ENCODE data around the gene ZNF25.

Gene ZNF25

DNA sequence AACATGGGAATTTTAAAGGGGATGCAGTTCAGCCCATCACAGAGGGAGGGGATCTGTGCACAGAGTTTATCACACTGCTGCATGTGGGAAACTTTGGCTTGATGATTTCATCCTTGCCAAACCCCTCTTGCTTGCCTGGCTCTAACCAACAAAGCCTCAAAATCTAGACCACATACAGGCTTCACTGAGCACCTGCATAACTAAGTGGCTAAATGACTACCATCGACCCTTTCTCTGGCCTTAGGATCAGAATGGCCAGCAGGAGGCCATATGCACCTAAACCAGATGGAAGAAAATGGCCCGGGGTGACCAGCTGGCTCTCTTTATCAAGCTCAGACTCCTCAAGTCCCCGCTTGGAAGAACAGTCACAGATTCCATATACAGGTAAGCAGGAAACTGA, 15.6 kb upstream of the ZNF25 start:
- H3K4me1 ChIP-seq (ENCODE audit: insufficient read depth, low read length) = no peaks in the 10 kb centered on the region
- H3K27ac ChIP-seq (ENCODE audit: low read length) = no peak overlapping the region
- no peaks in the 10 kb centered on the region for H3K36me3 ChIP-seq (ENCODE audit: insufficient read depth, low read depth, low read length)
- H3K9me3 ChIP-seq (ENCODE audit: insufficient read depth, low read depth, low read length) = peaks cover 44% of the 10 kb centered on the region; the same call in 1 of the 2 replicates
- no peak overlapping the region for H3K4me3 ChIP-seq (ENCODE audit: low read length)
- no peak overlapping the region for H3K9ac ChIP-seq (ENCODE audit: low read depth, low read length)
- no peaks in the 10 kb centered on the region for H3K27me3 ChIP-seq (ENCODE audit: insufficient read depth, low read length)

DNA sequence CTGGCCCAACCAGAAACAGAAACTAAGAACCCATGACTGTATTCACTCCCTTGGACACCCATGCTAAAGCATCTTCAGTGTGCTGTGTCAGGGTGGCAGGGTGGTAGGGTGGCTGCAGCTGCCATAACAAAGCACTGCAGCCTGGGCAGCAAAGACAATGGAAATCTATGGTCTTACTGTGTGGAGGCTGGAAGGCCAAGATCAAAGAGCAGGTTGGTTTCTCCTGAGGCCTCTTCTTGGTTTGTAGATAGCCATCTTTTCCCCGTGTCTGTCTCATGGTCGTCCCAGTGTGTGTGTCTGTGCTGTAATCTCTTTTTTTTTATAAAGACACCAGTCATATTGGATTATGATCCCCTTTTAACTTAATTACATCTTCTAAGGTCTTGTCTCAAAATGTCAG, 15.2 kb upstream of the ZNF25 start:
- Histone ChIP-seq H3K27me3 (ENCODE audit: insufficient read depth, low read length) (no peaks in the 10 kb centered on the region), H3K4me3 (ENCODE audit: low read length) (no peak overlapping the region), H3K4me1 (ENCODE audit: insufficient read depth, low read length) (no peaks in the 10 kb centered on the region), H3K27ac (ENCODE audit: low read length) (no peak overlapping the region), H3K9ac (ENCODE audit: low read depth, low read length) (no peak overlapping the region), H3K36me3 (ENCODE audit: insufficient read depth, low read depth, low read length) (no peaks in the 10 kb centered on the region), H3K9me3 (ENCODE audit: insufficient read depth, low read depth, low read length) (peaks cover 47% of the 10 kb centered on the region; the same call in 1 of the 2 replicates)

DNA sequence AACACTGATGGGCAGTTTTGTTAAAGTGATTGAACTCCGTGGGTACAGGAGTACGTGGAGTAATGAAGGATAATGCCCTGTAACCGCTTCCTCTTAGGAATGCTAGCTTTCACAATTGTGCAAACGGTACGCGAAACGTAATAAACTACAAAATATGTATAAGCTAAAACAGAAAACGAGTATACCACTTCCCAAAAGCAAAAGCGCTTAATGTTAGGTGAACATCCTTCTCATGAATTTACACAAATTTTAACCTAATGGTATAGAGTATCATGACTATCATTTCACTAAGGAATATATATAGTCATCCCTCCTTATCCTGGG, 395 bp upstream of the ZNF25 start:
- Histone ChIP-seq H3K4me3 (ENCODE audit: low read length) (peak overlapping the region; percentile 37; the same call in 1 of the 2 replicates), H3K9me3 (ENCODE audit: insufficient read depth, low read depth, low read length) (peaks cover 6% of the 10 kb centered on the region; the same call in 1 of the 2 replicates), H3K9ac (ENCODE audit: low read depth, low read length) (no peak overlapping the region), H3K4me1 (ENCODE audit: insufficient read depth, low read length) (no peaks in the 10 kb centered on the region), H3K27ac (ENCODE audit: low read length) (no peak overlapping the region), H3K27me3 (ENCODE audit: insufficient read depth, low read length) (no peaks in the 10 kb centered on the region), H3K36me3 (ENCODE audit: insufficient read depth, low read depth, low read length) (no peaks in the 10 kb centered on the region)

DNA sequence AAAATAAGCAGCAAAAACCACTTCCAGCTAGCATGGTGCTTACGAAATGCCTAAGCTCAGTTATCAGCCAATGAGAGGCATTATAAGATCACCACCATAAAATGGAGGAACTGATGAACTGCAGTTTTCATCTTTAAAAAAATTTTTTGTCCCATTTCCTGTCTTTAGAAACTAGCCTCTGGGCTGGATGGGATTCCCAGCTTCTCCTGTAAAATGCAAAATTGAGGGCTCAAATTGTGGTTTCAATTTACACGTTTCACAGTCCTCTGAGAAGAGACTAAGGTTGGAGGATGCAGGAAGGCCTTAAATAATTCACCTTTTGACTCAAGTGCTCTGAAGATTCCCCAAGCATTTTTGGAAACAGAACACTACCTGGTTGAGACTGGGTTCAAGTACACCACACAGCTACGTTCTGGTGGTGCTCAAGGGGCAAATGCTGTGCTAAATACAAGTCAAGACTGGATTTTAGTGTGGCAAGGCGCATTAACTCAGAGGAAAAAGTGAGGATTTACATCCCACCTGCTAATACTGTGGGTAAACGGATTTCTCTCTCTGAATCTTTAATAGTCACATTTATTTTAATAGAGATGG, 951 bp downstream of the ZNF25 start:
- no peaks in the 10 kb centered on the region for H3K4me1 ChIP-seq (ENCODE audit: insufficient read depth, low read length)
- peak overlapping the region; percentile 20 for H3K27ac ChIP-seq (ENCODE audit: low read length)
- no peaks in the 10 kb centered on the region for H3K27me3 ChIP-seq (ENCODE audit: insufficient read depth, low read length)

DNA sequence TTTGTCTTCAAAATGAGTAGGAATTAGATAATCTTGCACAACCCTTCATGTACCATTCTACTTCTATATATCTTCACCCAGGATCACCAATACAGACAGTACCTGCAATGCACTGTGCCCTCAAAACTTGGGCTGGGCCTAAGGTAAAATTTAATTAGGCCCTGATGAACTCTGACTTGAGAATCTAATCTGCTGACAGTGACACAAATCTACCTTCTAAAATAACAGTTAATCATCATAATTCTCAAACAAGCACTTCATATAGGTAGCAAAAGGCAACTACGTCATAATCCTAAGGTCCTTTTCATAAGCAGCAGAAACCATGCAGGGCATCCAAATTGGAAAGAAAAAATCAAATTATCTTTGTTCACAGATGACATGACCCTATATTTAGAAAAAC, 4.1 kb downstream of the ZNF25 start:
- H3K27me3 ChIP-seq (ENCODE audit: insufficient read depth, low read length) = no peaks in the 10 kb centered on the region
- peaks cover 24% of the 10 kb centered on the region; the same call in 1 of the 2 replicates for H3K9me3 ChIP-seq (ENCODE audit: insufficient read depth, low read depth, low read length)
- no peak overlapping the region for H3K4me3 ChIP-seq (ENCODE audit: low read length)
- no peaks in the 10 kb centered on the region for H3K36me3 ChIP-seq (ENCODE audit: insufficient read depth, low read depth, low read length)
- H3K9ac ChIP-seq (ENCODE audit: low read depth, low read length) = no peak overlapping the region
- H3K27ac ChIP-seq (ENCODE audit: low read length) = no peak overlapping the region
- no peaks in the 10 kb centered on the region for H3K4me1 ChIP-seq (ENCODE audit: insufficient read depth, low read length)

More for the DNA sequence above, 951 bp downstream of the ZNF25 start:
- peak overlapping the region; percentile 80; the same call in 1 of the 2 replicates for H3K9ac ChIP-seq (ENCODE audit: low read depth, low read length)
- peaks cover 6% of the 10 kb centered on the region; the same call in 1 of the 2 replicates for H3K9me3 ChIP-seq (ENCODE audit: insufficient read depth, low read depth, low read length)
- H3K36me3 ChIP-seq (ENCODE audit: insufficient read depth, low read depth, low read length) = no peaks in the 10 kb centered on the region
- H3K4me3 ChIP-seq (ENCODE audit: low read length) = peak overlapping the region; percentile 77

DNA sequence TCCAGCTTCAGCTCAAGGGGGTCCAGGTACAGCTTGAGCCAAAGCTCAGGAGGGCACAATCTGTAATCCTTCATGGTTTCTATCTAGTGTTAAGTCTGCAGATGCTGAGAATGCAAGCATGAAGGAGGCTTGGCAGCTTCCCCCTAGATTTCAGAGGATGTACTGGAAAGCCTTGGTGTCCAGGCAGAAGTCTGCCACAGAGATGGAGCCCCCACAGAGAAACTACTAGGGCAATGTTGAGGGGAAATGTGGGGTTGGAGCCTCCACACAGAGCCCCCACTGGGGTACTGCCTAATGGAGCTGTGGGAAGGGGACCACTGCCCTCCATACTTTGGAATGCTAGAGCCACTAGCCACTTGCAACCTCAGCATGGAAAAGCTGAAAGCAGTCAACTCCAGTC, 11.4 kb downstream of the ZNF25 start:
- Histone ChIP-seq H3K9ac (ENCODE audit: low read depth, low read length) (no peak overlapping the region), H3K36me3 (ENCODE audit: insufficient read depth, low read depth, low read length) (no peaks in the 10 kb centered on the region), H3K4me3 (ENCODE audit: low read length) (no peak overlapping the region), H3K9me3 (ENCODE audit: insufficient read depth, low read depth, low read length) (peaks cover 79% of the 10 kb centered on the region), H3K27me3 (ENCODE audit: insufficient read depth, low read length) (no peaks in the 10 kb centered on the region), H3K4me1 (ENCODE audit: insufficient read depth, low read length) (no peaks in the 10 kb centered on the region), H3K27ac (ENCODE audit: low read length) (no peak overlapping the region)

DNA sequence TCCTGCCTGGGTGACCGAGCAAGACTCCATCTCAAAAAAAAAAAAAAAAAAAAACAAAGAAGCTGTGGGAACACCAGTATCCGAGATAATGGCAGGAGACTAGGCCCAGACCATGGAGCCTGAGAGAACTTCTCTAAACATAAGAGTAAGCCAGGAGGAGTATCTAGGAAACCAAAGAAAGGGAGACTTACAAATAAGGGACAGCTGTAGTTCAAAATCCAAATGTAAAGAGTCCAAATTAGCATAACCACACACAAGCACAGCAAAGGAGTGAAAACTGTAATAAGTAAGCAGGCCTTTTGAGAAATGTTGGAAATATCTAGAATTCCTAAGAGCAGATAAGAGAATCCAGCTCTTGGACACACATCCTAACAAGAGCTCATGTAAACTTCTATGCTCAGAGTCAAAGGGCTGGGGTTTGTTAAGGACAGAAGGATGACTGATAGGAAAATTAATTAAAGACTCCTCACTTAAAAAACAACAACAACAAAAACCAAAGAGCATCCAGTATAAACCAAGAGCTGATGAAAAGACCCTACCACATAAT, 15.8 kb downstream of the ZNF25 start:
- H3K9ac ChIP-seq (ENCODE audit: low read depth, low read length) = no peak overlapping the region
- no peak overlapping the region for H3K27ac ChIP-seq (ENCODE audit: low read length)
- no peaks in the 10 kb centered on the region for H3K27me3 ChIP-seq (ENCODE audit: insufficient read depth, low read length)
- peaks cover 59% of the 10 kb centered on the region for H3K9me3 ChIP-seq (ENCODE audit: insufficient read depth, low read depth, low read length)
- no peak overlapping the region for H3K4me3 ChIP-seq (ENCODE audit: low read length)
- H3K36me3 ChIP-seq (ENCODE audit: insufficient read depth, low read depth, low read length) = no peaks in the 10 kb centered on the region; the same call in 1 of the 2 replicates
- no peaks in the 10 kb centered on the region for H3K4me1 ChIP-seq (ENCODE audit: insufficient read depth, low read length)

DNA sequence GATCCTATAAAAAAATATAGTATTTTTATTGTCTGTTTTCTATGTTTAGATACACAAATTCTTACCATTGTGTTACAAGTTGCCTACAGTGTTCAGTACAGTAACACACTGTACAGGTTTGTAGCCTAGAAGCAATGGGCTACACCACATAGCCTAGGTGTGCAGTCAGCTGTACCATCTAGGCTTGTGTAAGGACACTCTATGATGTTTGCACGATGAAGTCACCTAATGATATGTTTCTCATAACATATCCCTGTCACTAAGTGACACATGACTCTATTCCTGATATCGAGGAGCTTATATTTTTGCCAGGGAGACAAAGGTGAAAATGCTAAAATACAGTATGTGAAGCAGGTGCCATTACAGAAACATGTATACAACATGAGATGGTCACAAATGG, 18.6 kb downstream of the ZNF25 start:
- Histone ChIP-seq H3K9ac (ENCODE audit: low read depth, low read length) (no peak overlapping the region), H3K36me3 (ENCODE audit: insufficient read depth, low read depth, low read length) (peaks cover 11% of the 10 kb centered on the region), H3K4me1 (ENCODE audit: insufficient read depth, low read length) (no peaks in the 10 kb centered on the region), H3K9me3 (ENCODE audit: insufficient read depth, low read depth, low read length) (peaks cover 49% of the 10 kb centered on the region), H3K27me3 (ENCODE audit: insufficient read depth, low read length) (no peaks in the 10 kb centered on the region), H3K27ac (ENCODE audit: low read length) (no peak overlapping the region), H3K4me3 (ENCODE audit: low read length) (no peak overlapping the region)

DNA sequence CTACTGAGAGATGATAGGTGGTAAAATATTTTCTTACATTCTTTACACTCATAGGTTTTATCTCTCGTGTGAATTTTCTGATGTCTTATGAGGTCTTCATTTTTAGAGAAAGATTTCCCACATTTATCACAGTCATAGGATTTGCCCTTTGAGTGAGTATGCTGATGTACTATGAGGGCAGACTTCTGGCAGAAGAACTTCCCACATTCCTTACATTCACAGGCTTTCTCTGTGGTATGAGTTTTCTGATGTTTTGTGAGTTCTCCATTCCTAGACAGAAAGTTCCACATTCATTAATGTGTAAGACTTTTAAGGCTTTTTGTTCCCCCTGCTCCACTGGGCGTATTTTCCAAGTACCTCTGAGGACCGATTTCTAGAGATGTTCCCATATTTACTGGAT, 23.5 kb downstream of the ZNF25 start:
- peaks cover 22% of the 10 kb centered on the region for H3K36me3 ChIP-seq (ENCODE audit: insufficient read depth, low read depth, low read length)

DNA sequence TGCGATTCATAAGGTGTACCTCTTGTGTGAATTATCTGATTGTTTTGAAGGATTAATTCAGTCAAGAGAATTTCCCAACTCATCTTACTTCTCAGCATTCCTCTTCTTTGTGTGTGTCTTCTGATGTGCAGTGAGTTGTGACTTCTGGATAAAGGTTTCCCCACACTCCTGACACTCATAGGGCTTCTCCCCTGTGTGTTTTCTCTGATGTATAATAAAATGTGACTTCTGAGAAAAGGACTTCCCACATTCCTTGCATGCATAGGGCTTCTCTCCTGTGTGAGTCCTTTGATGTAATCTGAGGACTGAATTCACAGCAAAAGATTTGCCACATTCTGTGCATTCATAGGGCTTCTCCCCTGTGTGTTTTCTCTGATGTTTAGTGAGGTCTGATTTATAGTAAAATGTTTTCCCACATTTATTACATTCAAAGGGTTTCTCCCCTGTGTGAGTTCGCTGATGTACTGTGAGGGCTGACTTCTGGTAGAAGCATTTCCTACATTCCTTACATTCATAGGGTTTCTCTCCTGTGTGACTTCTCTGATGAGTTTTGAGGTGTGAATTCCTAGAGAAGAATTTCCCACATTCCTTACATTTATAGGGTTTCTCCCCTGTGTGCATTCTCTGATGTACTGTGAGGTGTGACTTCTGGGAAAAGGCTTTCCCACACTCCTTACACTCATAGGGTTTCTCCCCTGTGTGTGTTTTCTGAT, 24.2 kb downstream of the ZNF25 start:
- H3K27ac ChIP-seq (ENCODE audit: low read length) = no peak overlapping the region
- no peak overlapping the region for H3K9ac ChIP-seq (ENCODE audit: low read depth, low read length)
- H3K4me3 ChIP-seq (ENCODE audit: low read length) = no peak overlapping the region
- peaks cover 22% of the 10 kb centered on the region for H3K36me3 ChIP-seq (ENCODE audit: insufficient read depth, low read depth, low read length)
- H3K27me3 ChIP-seq (ENCODE audit: insufficient read depth, low read length) = no peaks in the 10 kb centered on the region
- H3K4me1 ChIP-seq (ENCODE audit: insufficient read depth, low read length) = no peaks in the 10 kb centered on the region
- peaks cover 69% of the 10 kb centered on the region for H3K9me3 ChIP-seq (ENCODE audit: insufficient read depth, low read depth, low read length)

More for the DNA sequence above, 23.5 kb downstream of the ZNF25 start:
- Histone ChIP-seq H3K9ac (ENCODE audit: low read depth, low read length) (no peak overlapping the region), H3K4me1 (ENCODE audit: insufficient read depth, low read length) (no peaks in the 10 kb centered on the region), H3K9me3 (ENCODE audit: insufficient read depth, low read depth, low read length) (peaks cover 63% of the 10 kb centered on the region), H3K4me3 (ENCODE audit: low read length) (no peak overlapping the region), H3K27me3 (ENCODE audit: insufficient read depth, low read length) (no peaks in the 10 kb centered on the region), H3K27ac (ENCODE audit: low read length) (no peak overlapping the region)

DNA sequence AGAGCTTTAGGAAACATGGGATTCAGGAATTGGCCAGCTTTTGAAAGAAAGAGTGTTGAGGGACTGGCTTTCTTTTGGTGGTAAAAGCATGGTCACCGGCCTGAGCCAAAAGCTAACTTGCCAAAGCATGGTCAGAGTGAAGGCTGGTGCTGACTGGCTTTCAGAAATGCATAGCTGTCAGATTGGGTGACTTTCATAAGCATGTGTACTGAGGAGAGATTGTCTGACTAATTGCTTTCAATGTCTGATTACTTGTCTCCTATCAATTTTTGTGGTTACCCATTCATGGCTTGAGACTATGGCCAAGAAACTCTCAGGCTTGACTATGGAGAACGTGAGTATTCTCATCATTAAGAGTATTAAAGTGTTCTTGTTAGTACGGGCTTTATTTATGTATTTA, 28.2 kb downstream of the ZNF25 start:
- Histone ChIP-seq H3K27ac (ENCODE audit: low read length) (no peak overlapping the region), H3K9me3 (ENCODE audit: insufficient read depth, low read depth, low read length) (peaks cover 79% of the 10 kb centered on the region), H3K9ac (ENCODE audit: low read depth, low read length) (no peak overlapping the region), H3K36me3 (ENCODE audit: insufficient read depth, low read depth, low read length) (peaks cover 15% of the 10 kb centered on the region), H3K27me3 (ENCODE audit: insufficient read depth, low read length) (no peaks in the 10 kb centered on the region), H3K4me3 (ENCODE audit: low read length) (no peak overlapping the region), H3K4me1 (ENCODE audit: insufficient read depth, low read length) (no peaks in the 10 kb centered on the region)

DNA sequence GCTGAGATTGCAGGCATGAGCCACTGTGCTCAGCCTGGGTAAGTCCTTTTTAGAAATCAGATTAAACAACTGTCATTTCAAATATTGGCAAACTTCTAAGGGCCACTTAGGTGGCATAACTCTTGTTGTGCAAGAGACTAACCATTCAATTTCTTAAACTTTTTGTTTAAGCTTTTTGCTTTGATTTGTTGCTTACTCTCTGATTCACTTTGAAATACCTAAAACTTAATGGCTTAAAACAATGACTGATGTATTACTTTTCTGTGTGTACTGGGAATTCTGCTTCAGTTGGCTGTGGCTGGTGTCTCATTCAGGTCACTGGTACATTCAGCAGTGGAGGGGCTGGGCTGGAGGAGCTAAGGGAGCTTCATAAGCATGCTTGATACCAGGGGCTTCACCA, 28.9 kb downstream of the ZNF25 start:
- H3K9me3 ChIP-seq (ENCODE audit: insufficient read depth, low read depth, low read length) = peaks cover 79% of the 10 kb centered on the region
- peaks cover 8% of the 10 kb centered on the region; the same call in 1 of the 2 replicates for H3K36me3 ChIP-seq (ENCODE audit: insufficient read depth, low read depth, low read length)
- H3K4me1 ChIP-seq (ENCODE audit: insufficient read depth, low read length) = no peaks in the 10 kb centered on the region

More for the DNA sequence above, 28.9 kb downstream of the ZNF25 start:
- H3K4me3 ChIP-seq (ENCODE audit: low read length) = no peak overlapping the region
- no peaks in the 10 kb centered on the region for H3K27me3 ChIP-seq (ENCODE audit: insufficient read depth, low read length)
- H3K27ac ChIP-seq (ENCODE audit: low read length) = no peak overlapping the region
- H3K9ac ChIP-seq (ENCODE audit: low read depth, low read length) = no peak overlapping the region
